ENCODE results near the gene TRIM36. TPM values are rescaled to one million over a fixed set of nuclear protein-coding genes. Genes with fewer than 3 reads are reported as not detected.

Gene TRIM36
- total RNA-seq, 4 donors from 2014 or later, result 1.5 to 12.7 (median 3.7) TPM

GRCh38 chr5:115194676-115195075 is 25.0 kb upstream of the TRIM36 start:
- Histone ChIP-seq H3K27ac (no peak overlapping the region), H3K4me3 (no peak overlapping the region), H3K27me3 (no peaks in the 10 kb centered on the region), H3K9me3 (no peaks in the 10 kb centered on the region), H3K36me3 (no peaks in the 10 kb centered on the region), H3K4me1 (peaks cover 0 to 7% (median 1%) of the 10 kb centered on the region in 4 donors)
- TF ChIP-seq CTCF (IDR thresholded peaks at IDR 0.05) (no peak), EP300 (IDR thresholded peaks at IDR 0.05) (no peak), POLR2A (IDR thresholded peaks at IDR 0.05) (no peak)
- DNase-seq (ENCODE audit: low spot score in 2 of 2), result no peak
- WGBS, 2 donors, result 58 to 80% methylated on average over 2 of the region's 2 CpGs

GRCh38 chr5:115193295-115193694 is 23.6 kb upstream of the TRIM36 start:
- Histone ChIP-seq H3K4me3 (no peak overlapping the region), H3K4me1 (peaks cover 0 to 7% (median 1%) of the 10 kb centered on the region in 4 donors), H3K27ac (no peak overlapping the region), H3K9me3 (no peaks in the 10 kb centered on the region), H3K27me3 (no peaks in the 10 kb centered on the region), H3K36me3 (no peaks in the 10 kb centered on the region)
- TF ChIP-seq POLR2A (IDR thresholded peaks at IDR 0.05) (no peak), EP300 (IDR thresholded peaks at IDR 0.05) (no peak), CTCF (IDR thresholded peaks at IDR 0.05) (no peak)
- no peak for DNase-seq (ENCODE audit: low spot score in 2 of 2)

GRCh38 chr5:115192098-115192497 is 22.4 kb upstream of the TRIM36 start:
- no peak for DNase-seq (ENCODE audit: low spot score in 2 of 2)
- TF ChIP-seq EP300 (IDR thresholded peaks at IDR 0.05), result no peak
- Histone ChIP-seq H3K9me3 (no peaks in the 10 kb centered on the region), H3K4me3 (no peak overlapping the region), H3K27ac (peak overlapping the region in 1 of 4 donors; percentile 21), H3K4me1 (peaks cover 0 to 7% (median 1%) of the 10 kb centered on the region in 4 donors), H3K36me3 (no peaks in the 10 kb centered on the region), H3K27me3 (no peaks in the 10 kb centered on the region)
- WGBS, 2 donors, result 87 to 96% methylated on average over 1 of the region's 1 CpG

- Histone ChIP-seq H3K4me1 (peaks cover 0 to 7% (median 1%) of the 10 kb centered on the region in 4 donors), H3K27ac (peak overlapping the region in 1 of 4 donors; percentile 21), H3K9me3 (no peaks in the 10 kb centered on the region), H3K36me3 (no peaks in the 10 kb centered on the region), H3K27me3 (no peaks in the 10 kb centered on the region), H3K4me3 (no peak overlapping the region)
- 77 to 84% methylated on average over 8 of the region's 8 CpGs for WGBS, 2 donors
- no peak for DNase-seq (ENCODE audit: low spot score in 2 of 2)
- TF ChIP-seq POLR2A (IDR thresholded peaks at IDR 0.05) (no peak), EP300 (IDR thresholded peaks at IDR 0.05) (no peak), CTCF (IDR thresholded peaks at IDR 0.05) (no peak)
Observed at GRCh38 chr5:115191474-115192031, 21.8 kb upstream of the TRIM36 start.

- no peak overlapping the region for H3K27ac ChIP-seq
Observed at GRCh38 chr5:115190388-115190787, 20.7 kb upstream of the TRIM36 start.

More at GRCh38 chr5:115190388-115190787, 20.7 kb upstream of the TRIM36 start:
- no peak for TF ChIP-seq POLR2A (IDR thresholded peaks at IDR 0.05)
- no peak for TF ChIP-seq EP300 (IDR thresholded peaks at IDR 0.05)
- TF ChIP-seq CTCF (IDR thresholded peaks at IDR 0.05), result no peak
- Histone ChIP-seq H3K4me3 (no peak overlapping the region), H3K27me3 (no peaks in the 10 kb centered on the region), H3K36me3 (no peaks in the 10 kb centered on the region), H3K4me1 (peaks cover 0 to 7% (median 1%) of the 10 kb centered on the region in 4 donors), H3K9me3 (no peaks in the 10 kb centered on the region)
- DNase-seq (ENCODE audit: low spot score in 2 of 2), result no peak
- WGBS, 2 donors, result 82% methylated on average over 4 of the region's 4 CpGs

Data from tibial nerve (tissue), 4 donors.